GM21515 (cell line): ENCODE data around the gene PLIN4.
"Not testable (repeated sequence)": the region's sequence is repeated elsewhere in the genome, so short reads cannot be mapped to it uniquely, and the experiment has no call there.

Source experiments
- ATAC-seq: cut with Tn5 transposase; IDR thresholded peaks from one replicate; pipeline ENCODE4 v1.9.1; 2021; ENCODE audit not compliant: unreplicated experiment

The PLIN4 gene

GRCh38 chr19:4527377-4527776 lies 9.1 kb upstream of the PLIN4 start:
- not testable (repeated sequence) for ATAC-seq

DNA sequence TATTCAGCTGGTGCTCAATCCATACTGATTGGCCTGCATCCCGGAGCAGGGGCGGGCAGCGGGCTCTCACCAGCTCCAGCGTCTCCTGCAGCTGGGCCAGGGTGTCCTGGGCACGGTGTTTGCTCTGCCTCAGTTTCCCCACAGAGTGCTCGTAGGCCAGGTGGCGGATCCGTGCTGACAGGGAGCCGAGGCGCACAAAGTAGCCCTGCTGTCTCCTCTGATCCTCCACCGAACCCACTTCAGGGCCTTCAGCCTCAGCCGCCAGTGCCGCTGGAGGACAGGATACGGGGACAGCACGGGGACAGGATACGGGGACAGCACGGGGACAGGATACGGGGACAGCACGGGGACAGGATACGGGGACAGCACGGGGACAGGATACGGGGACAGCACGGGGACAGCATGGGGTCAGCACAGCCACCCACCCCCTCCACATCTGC lies 7.3 kb upstream of the PLIN4 start:
- ATAC-seq = no peak

GRCh38 chr19:4524808-4525562 lies 6.7 kb upstream of the PLIN4 start:
- no peak for ATAC-seq

GRCh38 chr19:4523306-4524110 lies 5.2 kb upstream of the PLIN4 start:
- ATAC-seq = no peak

DNA sequence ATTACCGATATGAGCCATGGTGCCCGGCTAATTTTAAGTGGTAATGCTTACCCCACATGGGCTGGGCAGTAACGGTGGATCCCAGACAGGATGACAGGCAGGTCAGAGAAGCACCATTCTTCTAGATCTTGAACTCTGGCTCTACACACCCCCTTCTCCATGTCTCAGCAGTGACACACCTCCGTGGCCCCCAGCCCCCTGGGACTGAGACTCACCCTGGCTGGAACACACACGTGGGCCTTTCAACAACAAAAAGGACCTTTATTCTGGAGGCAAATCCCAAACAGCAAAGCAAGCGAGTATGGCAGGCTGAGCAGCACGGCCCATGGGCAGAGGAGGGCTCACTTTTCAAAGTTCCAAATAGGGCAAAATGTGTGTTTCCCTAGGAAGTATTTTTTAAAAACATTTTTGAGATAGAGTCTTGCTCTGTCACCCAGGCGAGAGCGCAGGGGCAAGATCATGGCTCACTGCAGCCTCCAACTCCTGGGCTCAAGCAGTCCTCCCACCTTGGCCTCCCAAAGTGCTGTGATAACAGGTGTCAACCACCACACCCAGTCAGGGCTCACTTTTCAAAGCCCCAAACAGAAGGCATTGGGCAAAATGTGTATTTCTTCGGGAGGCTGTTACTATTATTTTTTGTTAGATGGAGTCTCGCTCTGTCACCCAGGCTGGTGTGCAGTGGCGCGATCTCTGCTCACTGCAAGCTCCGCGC lies 4.2 kb upstream of the PLIN4 start:
- ATAC-seq = no peak

DNA sequence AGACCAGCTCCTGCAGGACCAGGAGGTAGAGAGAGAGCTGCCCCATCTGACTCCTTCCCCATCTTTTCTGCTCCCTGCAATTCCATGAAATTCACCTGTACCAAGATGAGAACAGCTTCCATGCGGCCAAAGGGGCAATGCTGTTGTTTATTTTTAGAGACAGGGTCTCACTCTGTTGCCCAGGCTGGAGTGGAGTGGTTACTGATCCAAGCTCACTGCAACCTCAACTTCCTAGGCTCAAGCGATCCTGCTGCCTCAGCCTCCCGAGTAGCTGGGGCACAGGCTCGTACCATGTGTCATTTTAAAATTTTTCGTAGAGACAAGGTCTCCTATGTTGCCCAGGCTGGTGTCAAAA lies 3.6 kb upstream of the PLIN4 start:
- no peak for ATAC-seq

DNA sequence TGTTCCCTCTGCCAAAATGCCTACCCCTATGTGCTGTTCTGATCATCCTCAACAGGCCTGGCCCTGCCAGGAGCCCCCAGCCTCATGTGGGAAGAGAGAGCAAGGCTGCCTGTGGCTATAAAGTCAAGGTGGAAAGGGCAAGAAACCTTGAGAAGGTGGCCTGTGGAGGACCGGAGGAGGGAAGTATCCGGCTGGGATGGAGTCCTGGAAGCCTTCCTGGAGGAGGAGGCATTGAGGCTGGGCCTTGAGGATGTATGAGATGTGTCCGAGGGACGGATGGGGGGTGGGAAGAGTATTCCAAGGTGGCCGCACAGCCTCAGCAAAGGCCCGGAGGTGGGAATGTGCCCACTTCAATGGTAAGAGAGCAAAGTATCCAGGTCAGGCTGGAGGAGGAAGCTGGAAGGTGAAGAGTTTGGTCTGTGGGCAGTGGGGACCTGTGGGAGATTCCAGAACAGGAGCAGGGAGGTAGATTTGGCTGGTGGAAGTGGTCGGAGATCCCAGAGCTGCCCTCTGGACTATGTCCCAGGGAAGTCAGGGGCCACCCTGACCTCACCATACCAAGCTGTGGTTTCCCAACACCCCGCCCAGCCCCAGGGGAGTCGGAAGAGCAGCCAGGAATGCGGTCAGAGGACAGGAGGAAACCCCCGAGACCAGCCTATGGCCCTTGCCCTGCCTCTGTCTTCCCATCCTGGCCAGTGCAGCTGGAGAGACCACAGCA lies 3.0 kb upstream of the PLIN4 start:
- no peak for ATAC-seq

- ATAC-seq = no peak
These were observed 1.4 kb upstream of the PLIN4 start for GRCh38 chr19:4519521-4520277.

DNA sequence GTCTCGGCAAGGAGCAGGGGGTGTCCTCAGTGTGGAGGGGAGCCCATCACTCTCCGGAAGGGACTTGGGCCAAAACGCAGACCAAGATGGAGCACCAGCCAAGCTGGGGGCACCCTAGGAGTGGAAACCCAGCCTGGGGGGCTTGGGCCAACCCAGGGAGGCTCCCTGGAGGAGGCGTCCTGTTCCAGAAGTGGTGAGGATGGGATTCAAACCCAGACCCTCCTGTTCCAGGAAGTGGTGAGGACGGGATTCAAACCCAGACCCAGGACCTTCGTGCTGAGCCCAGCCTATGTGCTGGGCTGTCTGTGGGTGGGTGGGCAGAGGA lies 848 bp upstream of the PLIN4 start:
- ATAC-seq = no peak

DNA sequence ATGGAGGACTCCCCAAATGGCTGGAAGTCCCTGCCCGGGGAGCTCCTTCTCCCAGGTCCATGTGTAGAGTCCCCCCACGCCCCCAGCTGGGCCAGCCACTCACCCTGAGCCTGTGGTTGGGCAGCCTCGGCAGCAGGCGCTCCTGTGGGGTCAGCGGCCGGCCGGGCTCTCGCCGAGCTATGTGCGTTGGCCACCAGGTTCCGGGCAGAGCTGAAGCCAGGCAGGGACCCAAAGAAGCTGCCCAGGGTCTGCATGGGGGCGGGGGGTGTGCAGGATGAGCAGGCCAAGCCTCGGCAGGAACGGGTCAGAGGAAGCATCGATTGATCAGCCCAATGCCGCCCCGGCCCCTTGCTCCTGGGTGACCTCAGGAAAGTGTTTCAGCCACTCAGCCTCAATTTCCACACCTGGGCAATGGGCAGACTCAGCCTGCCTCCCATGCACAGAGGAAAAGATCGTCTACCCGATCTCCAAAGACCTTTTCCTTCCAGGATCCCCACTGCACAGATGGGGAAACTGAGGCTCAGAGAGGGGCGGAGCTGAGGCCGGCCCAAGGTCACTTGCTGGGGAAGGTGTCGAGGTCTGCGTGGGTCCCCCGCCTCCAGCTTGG lies 732 bp downstream of the PLIN4 start:
- no peak for ATAC-seq

GRCh38 chr19:4516939-4517300 lies 1.4 kb downstream of the PLIN4 start:
- no peak for ATAC-seq

- no peak for ATAC-seq
These were observed 1.9 kb downstream of the PLIN4 start for GRCh38 chr19:4516199-4516938.

GRCh38 chr19:4515732-4516131 lies 2.6 kb downstream of the PLIN4 start:
- ATAC-seq = no peak

DNA sequence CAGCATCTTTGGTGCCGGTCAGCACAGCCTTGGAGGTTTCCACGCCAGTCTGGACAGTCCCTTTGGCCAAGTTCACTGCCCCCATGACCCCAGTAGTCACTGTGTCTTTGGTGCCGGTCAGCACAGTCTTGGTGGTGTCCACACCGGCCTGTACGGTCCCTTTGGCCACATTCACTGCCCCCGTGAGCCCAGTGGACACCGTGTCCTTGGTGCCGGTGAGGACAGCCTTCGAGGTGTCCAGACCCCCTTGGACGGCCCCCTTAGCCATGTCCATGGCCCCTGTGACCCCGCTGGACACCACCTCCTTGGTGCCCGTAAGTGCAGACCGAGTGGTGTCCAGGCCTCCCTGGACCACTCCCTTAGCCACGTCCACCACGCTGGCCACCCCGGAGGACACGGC lies 5.0 kb downstream of the PLIN4 start:
- ATAC-seq = no peak

GRCh38 chr19:4512070-4512469 lies 6.2 kb downstream of the PLIN4 start:
- no peak for ATAC-seq

DNA sequence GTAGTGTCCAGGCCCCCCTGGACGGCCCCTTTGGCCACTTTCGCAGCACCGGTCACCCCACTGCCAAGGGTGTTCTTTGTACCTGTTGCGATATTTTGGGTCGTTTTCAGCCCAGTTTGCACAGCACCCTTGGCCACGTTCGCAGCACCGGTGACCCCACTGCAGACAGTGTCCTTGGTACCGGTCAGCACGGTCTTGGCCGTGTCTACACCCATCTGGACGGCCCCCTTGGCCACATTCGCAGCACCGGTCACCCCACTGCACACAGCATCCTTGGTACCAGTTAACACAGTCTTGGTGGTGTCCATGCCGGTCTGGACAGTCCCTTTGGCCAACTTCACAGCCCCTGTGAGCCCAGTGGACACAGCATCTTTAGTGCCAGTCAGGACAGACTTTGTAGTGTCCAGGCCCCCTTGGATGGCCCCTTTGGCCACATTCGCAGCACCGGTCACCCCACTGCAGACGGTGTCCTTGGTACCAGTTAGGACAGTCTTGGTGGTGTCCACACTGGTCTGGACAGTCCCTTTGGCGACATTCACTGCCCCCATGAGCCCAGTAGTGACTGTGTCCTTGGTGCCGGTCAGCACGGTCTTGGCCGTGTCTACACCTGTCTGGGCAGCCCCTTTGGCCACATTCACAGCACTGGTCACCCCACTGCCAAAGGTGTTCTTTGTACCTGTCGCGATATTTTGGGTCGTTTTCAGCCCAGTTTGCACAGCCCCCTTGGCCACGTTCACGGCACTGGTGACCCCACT lies 6.8 kb downstream of the PLIN4 start:
- no peak for ATAC-seq

DNA sequence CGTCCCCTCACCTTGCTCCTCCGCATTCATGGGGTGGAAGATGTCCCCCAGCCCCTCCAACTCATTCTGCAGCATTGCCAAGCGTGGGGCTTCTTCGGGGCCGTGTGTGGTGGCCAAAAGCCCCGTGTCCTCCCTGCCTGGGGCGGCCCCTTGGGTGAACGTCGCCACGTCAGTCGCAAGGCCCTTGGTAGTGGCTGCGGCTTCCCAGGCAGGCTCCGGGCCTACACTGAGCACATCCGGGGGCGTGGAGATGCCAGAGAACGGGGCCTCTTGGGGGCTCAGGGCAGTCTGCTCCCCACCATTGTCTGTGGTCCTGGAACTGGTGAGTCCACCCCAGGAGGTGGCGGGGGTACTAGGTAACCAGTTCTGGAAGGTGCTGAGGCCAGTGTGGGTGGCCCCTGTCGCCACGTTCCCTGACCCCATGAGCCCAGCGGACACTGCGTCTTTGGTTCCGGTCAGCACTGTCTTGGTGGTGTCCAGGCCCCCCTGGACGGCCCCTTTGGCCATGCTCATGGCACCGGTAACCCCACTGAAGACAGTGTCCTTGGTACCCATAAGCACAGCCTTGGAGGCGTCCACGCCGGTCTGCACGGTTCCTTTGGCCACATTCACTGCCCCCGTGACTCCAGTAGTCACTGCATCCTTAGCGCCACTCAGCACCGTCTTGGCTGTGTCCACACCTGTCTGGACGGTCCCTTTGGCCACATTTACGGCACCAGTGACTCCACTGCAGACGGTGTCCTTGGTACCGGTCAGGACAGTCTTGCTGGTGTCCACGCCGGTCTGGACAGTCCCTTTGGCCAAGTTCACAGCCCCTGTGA lies 7.6 kb downstream of the PLIN4 start:
- no peak for ATAC-seq

DNA sequence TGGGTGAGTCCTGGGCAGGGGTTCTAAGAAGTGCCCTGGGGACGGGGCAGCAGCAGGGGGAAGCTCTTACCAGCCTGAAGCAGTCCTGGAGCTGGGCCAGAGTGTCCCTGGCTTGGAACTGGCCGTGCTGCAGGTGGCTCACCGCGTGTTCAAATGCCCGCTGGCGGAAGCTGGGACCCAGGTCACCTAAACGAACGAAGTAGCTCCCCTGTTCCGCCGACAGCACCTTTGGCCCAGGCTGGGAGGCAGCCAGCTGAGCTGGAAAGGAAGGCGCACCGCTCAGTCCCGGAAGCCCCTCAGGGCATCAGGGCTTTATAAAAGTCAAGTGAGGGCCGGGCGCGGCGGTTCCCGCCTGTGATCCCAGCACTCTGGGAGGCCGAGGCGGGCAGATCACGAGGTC lies 9.6 kb downstream of the PLIN4 start:
- ATAC-seq = no peak
